HG02870 (cell line): ENCODE measurements around the gene ZC4H2.
"Not testable (repeated sequence)": the region's sequence is repeated elsewhere in the genome, so short reads cannot be mapped to it uniquely, and the experiment has no call there.

Experiments used
- ATAC-seq: cut with Tn5 transposase; IDR thresholded peaks from one replicate; pipeline ENCODE4 v1.9.1; 2021; ENCODE audit warnings: mild to moderate bottlenecking, moderate library complexity; ENCODE audit not compliant: unreplicated experiment

The ZC4H2 gene

GRCh38 chrX:64975989-64976672 is at the start of gene ZC4H2:
TSS of gene ZC4H2 (minus strand) at chrX:64976450. CDS start at chrX:64976377, 73 bp downstream.
- ATAC-seq, result peak; percentile 99

GRCh38 chrX:65017451-65017850 is 41.2 kb upstream of the ZC4H2 start:
- ATAC-seq, result no peak

- ATAC-seq, result no peak
Measured at GRCh38 chrX:65014230-65014629, 38.0 kb upstream of the ZC4H2 start.

GRCh38 chrX:65009459-65009858 is 33.2 kb upstream of the ZC4H2 start:
- no peak for ATAC-seq

GRCh38 chrX:65002208-65002607 is 26.0 kb upstream of the ZC4H2 start:
- ATAC-seq, result not testable (repeated sequence)

- no peak for ATAC-seq
Measured at GRCh38 chrX:64996805-64997204, 20.6 kb upstream of the ZC4H2 start.

- no peak for ATAC-seq
Measured at GRCh38 chrX:64994131-64994798, 18.0 kb upstream of the ZC4H2 start.

GRCh38 chrX:64977830-64978229 is 1.6 kb upstream of the ZC4H2 start:
- ATAC-seq, result no peak

GRCh38 chrX:64977051-64977450 is 801 bp upstream of the ZC4H2 start:
- no peak for ATAC-seq

- ATAC-seq, result peak; percentile 25
Measured at GRCh38 chrX:64976673-64977040, 407 bp upstream of the ZC4H2 start.

GRCh38 chrX:64975491-64975890 is 759 bp downstream of the ZC4H2 start:
- peak; percentile 23 for ATAC-seq

GRCh38 chrX:64925480-64925879 is 50.8 kb downstream of the ZC4H2 start:
- ATAC-seq, result no peak

- ATAC-seq, result no peak
Measured at GRCh38 chrX:64908121-64908520, 68.1 kb downstream of the ZC4H2 start.

GRCh38 chrX:64894454-64895038 is 81.7 kb downstream of the ZC4H2 start:
- peak; percentile 90 for ATAC-seq

- no peak for ATAC-seq
Measured at GRCh38 chrX:64885850-64886249, 90.4 kb downstream of the ZC4H2 start.

GRCh38 chrX:64878709-64879108 is 97.5 kb downstream of the ZC4H2 start:
- ATAC-seq, result not testable (repeated sequence)

GRCh38 chrX:64867217-64867616 is 109.0 kb downstream of the ZC4H2 start:
- ATAC-seq, result no peak
